Fibroblast of pulmonary artery (primary cell): ENCODE data around the gene NDUFB2.
"Not testable (repeated sequence)": the region's sequence is repeated elsewhere in the genome, so short reads cannot be mapped to it uniquely, and the experiment has no call there.

Experiments
- DNase-seq: peaks from one replicate; pipeline ENCODE4 v3.0.0-alpha.2; 2010; ENCODE audit warnings: low read depth
- H3K4me3 ChIP-seq: replicated peaks from 2 replicates; pipeline ENCODE4 v1.5.1; 2011; ENCODE audit warnings: low read depth, mild to moderate bottlenecking, control low read depth, low read length, moderate library complexity
- CTCF ChIP-seq: IDR thresholded peaks from 2 replicates; pipeline ENCODE4 v1.5.1; 2011; ENCODE audit warnings: mild to moderate bottlenecking, control low read depth, low read length, inconsistent platforms; ENCODE audit errors: missing control alignments

Gene NDUFB2

GRCh38 chr7:140684066-140684950 is 12.2 kb upstream of the NDUFB2 start:
- H3K4me3 ChIP-seq, result no peak overlapping the region
- DNase-seq, result no peak
- no peak for TF ChIP-seq CTCF

GRCh38 chr7:140685407-140686087 is 11.0 kb upstream of the NDUFB2 start:
- no peak for DNase-seq
- TF ChIP-seq CTCF, result no peak
- H3K4me3 ChIP-seq, result no peak overlapping the region

- no peak for DNase-seq
- no peak for TF ChIP-seq CTCF
- H3K4me3 ChIP-seq, result no peak overlapping the region
These were observed 9.6 kb upstream of the NDUFB2 start for GRCh38 chr7:140686921-140687320.

- DNase-seq, result no peak
- TF ChIP-seq CTCF, result no peak
- no peak overlapping the region for H3K4me3 ChIP-seq
These were observed 8.2 kb upstream of the NDUFB2 start for GRCh38 chr7:140688341-140688740.

- TF ChIP-seq CTCF, result no peak
- DNase-seq, result no peak
- no peak overlapping the region for H3K4me3 ChIP-seq
These were observed 7.0 kb upstream of the NDUFB2 start for GRCh38 chr7:140689199-140690152.

- no peak for DNase-seq
- H3K4me3 ChIP-seq, result no peak overlapping the region
- no peak for TF ChIP-seq CTCF
These were observed 5.0 kb upstream of the NDUFB2 start for GRCh38 chr7:140691376-140692045.

GRCh38 chr7:140693849-140694248 is 2.7 kb upstream of the NDUFB2 start:
- not testable (repeated sequence) for H3K4me3 ChIP-seq, DNase-seq
